SK-N-MC (cell line): Measurements from ENCODE around the gene CTDSP2.

Source experiments
- EZH2 ChIP-seq: fragments of 200-600 bp; sonication (generic); IDR thresholded peaks from one replicate; pipeline ENCODE4 v1.6.1; 2017; ENCODE audit warnings: antibody characterized with exemption
- FOXP2 ChIP-seq: optimal IDR thresholded peaks from 2 replicates; pipeline ENCODE3; 2011; ENCODE audit warnings: mild to moderate bottlenecking, moderate library complexity; ENCODE audit not compliant: insufficient read depth; ENCODE audit errors: extremely low read length, control extremely low read depth
- POLR2AphosphoS5 ChIP-seq: IDR thresholded peaks from 2 replicates; pipeline ENCODE4 v1.6.1; 2012; ENCODE audit warnings: mild to moderate bottlenecking, low read depth, low read length, borderline replicate concordance

DNA sequence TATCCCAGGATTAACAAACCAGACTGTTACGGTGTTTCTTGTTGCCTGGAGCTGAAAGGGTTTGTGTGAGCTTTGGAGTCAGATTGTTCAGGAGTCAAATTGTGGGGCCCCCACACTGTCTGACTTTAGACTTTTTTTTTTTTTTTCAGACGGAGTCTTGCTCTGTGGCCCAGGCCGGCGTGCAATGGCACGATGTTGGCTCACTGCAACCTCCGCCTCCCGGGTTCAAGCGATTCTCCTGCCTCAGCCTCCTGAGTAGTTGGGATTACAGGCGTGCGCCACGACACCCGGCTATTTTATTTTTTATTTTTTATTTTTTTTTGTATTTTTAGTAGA is 63.1 kb downstream of the CTDSP2 start:
- TF ChIP-seq POLR2AphosphoS5 (no peak), EZH2 (no peak), FOXP2 (no peak)
